Measurements from ENCODE around the gene KPNA1. TPM values are rescaled to one million over a fixed set of nuclear protein-coding genes. Genes with fewer than 3 reads are reported as not detected.

The KPNA1 gene
- total and polyA plus RNA-seq, 2 of the 13 experiments (the other 11 are each of a cell fraction or from before 2014, with no cell fraction given) = 15.4 to 30.0 TPM

GRCh38 chr3:122410639-122411038 is 104.1 kb downstream of the KPNA1 start:
- in situ Hi-C loops (cut with HindIII; ENCODE audit: extremely low pct_ligation_motif_present, low pct_unique_long_range_greater_than_20kb) (no loop called here), intact Hi-C loops (cut with micrococcal nuclease; ENCODE audit: unreplicated experiment) (no loop called here)
- Histone ChIP-seq H4K20me1 (ENCODE audit: insufficient read depth, low read length) (no peaks in the 10 kb centered on the region; the same call in 1 of the 2 replicates), H3K9me3 (ENCODE audit: low read length) (no peaks in the 10 kb centered on the region), H3K4me3 (replicated peaks in 1 of 3; ENCODE audit: insufficient read depth in 1 of 3, low read depth in 2 of 3, low read length in 3 of 3) (no peak overlapping the region), H2AFZ (ENCODE audit: low read length) (no peak overlapping the region), H3K36me3 (replicated peaks in 1 of 2; ENCODE audit: control insufficient read depth in 1 of 2, insufficient read depth in 2 of 2, low read length in 2 of 2) (peaks cover 18 to 57% of the 10 kb centered on the region in 2 experiments), H3K79me2 (ENCODE audit: insufficient read depth, low read length) (peaks cover 19% of the 10 kb centered on the region), H3K27ac (ENCODE audit: extremely low read length, insufficient read depth, low read length) (no peak overlapping the region), H3K9ac (ENCODE audit: insufficient read depth, low read depth, low read length) (no peak overlapping the region), H3K4me2 (ENCODE audit: low read depth, low read length) (no peak overlapping the region), H3K27me3 (ENCODE audit: control insufficient read depth in 1 of 2, insufficient read depth in 2 of 2, low read length in 2 of 2) (no peaks in the 10 kb centered on the region; a peak in 1 of 5 replicates), H3K4me1 (ENCODE audit: insufficient read depth, low read length) (peaks cover 22% of the 10 kb centered on the region)
- no TSS peak for BruUV-seq (replicated peaks)
- FAIRE-seq (no peak), DNase-seq (ENCODE audit: low spot score) (no peak), ATAC-seq (no peak)
- 91% methylated on average over 6 of the region's 6 CpGs for WGBS (ENCODE audit: low lambda C conversion rate)
- POLR2A ChIA-PET = no interaction called here
- CTCF ChIA-PET (ENCODE audit: low intra/inter-chr PET ratio, low total read pairs) = no interaction called here
- no peak for TF ChIP-seq TRAFD1 (CRISPR knock-in tag; IDR thresholded peaks at IDR 0.05; ENCODE audit: borderline replicate concordance)
- TF ChIP-seq CREB3 (CRISPR knock-in tag; IDR thresholded peaks at IDR 0.05) = no peak
- no peak for TF ChIP-seq ZNF225 (CRISPR knock-in tag; IDR thresholded peaks at IDR 0.05)
- TF ChIP-seq PBX2 (CRISPR knock-in tag; IDR thresholded peaks at IDR 0.05) = no peak
- no peak for TF ChIP-seq HOXA9 (CRISPR knock-in tag; IDR thresholded peaks at IDR 0.05; ENCODE audit: borderline replicate concordance)
- no peak for TF ChIP-seq ATRX (CRISPR knock-in tag; IDR thresholded peaks at IDR 0.05; ENCODE audit: borderline replicate concordance)
- TF ChIP-seq DMTF1 (CRISPR knock-in tag; IDR thresholded peaks at IDR 0.05) = no peak
- no peak for TF ChIP-seq ZNF468 (CRISPR knock-in tag; IDR thresholded peaks at IDR 0.05)
- no peak for TF ChIP-seq RFX5 (IDR thresholded peaks at IDR 0.05; ENCODE audit: low read depth, low read length)
- no peak for TF ChIP-seq ZNF781 (CRISPR knock-in tag; IDR thresholded peaks at IDR 0.05; ENCODE audit: borderline replicate concordance, not compliant biosample characterization)
- no peak for TF ChIP-seq ZSCAN21 (CRISPR knock-in tag; IDR thresholded peaks at IDR 0.05; ENCODE audit: borderline replicate concordance)
- TF ChIP-seq ZNF382 (CRISPR knock-in tag; IDR thresholded peaks at IDR 0.05; ENCODE audit: borderline replicate concordance) = no peak
- no peak for TF ChIP-seq GABPA (IDR thresholded peaks at IDR 0.05; ENCODE audit: low read depth, low read length)
- no peak for TF ChIP-seq GABPA (CRISPR knock-in tag; IDR thresholded peaks at IDR 0.05; ENCODE audit: low read depth)
- no peak for TF ChIP-seq ARID5B (CRISPR knock-in tag; IDR thresholded peaks at IDR 0.05)

Measured in HepG2 (cell line).